ENCODE measurements around the gene TERC.

The TERC gene

GRCh38 chr3:169790219-169790618 is 25.4 kb upstream of the TERC start:
- no peak overlapping the region for H3K27ac ChIP-seq (ENCODE audit: low read length)
- no peaks in the 10 kb centered on the region for H3K9me3 ChIP-seq (ENCODE audit: control insufficient read depth, insufficient read depth, low read length)
- H3K4me3 ChIP-seq (ENCODE audit: low read length): no peak overlapping the region
- peaks cover 7% of the 10 kb centered on the region; the same call in 1 of the 2 replicates for H3K36me3 ChIP-seq (ENCODE audit: control insufficient read depth, insufficient read depth, low read length)
- no peaks in the 10 kb centered on the region for H3K27me3 ChIP-seq (ENCODE audit: control insufficient read depth, insufficient read depth, low read length)
- no peak for DNase-seq (ENCODE audit: low read depth, low spot score)
- no peaks in the 10 kb centered on the region for H3K4me1 ChIP-seq (ENCODE audit: control insufficient read depth, insufficient read depth, low read length)

GRCh38 chr3:169787791-169788190 is 22.9 kb upstream of the TERC start:
- Histone ChIP-seq H3K9me3 (ENCODE audit: control insufficient read depth, insufficient read depth, low read length) (no peaks in the 10 kb centered on the region), H3K4me3 (ENCODE audit: low read length) (no peak overlapping the region), H3K27ac (ENCODE audit: low read length) (no peak overlapping the region), H3K27me3 (ENCODE audit: control insufficient read depth, insufficient read depth, low read length) (no peaks in the 10 kb centered on the region), H3K36me3 (ENCODE audit: control insufficient read depth, insufficient read depth, low read length) (peaks cover 7% of the 10 kb centered on the region; the same call in 1 of the 2 replicates), H3K4me1 (ENCODE audit: control insufficient read depth, insufficient read depth, low read length) (no peaks in the 10 kb centered on the region)
- no peak for DNase-seq (ENCODE audit: low read depth, low spot score)
- WGBS (ENCODE audit: insufficient coverage, insufficient read length): no CpG with 5 or more reads among the region's 1 CpG

GRCh38 chr3:169787120-169787519 is 22.3 kb upstream of the TERC start:
- no CpG with 5 or more reads among the region's 4 CpGs for WGBS (ENCODE audit: insufficient coverage, insufficient read length)
- DNase-seq (ENCODE audit: low read depth, low spot score): no peak
- H3K36me3 ChIP-seq (ENCODE audit: control insufficient read depth, insufficient read depth, low read length): peaks cover 7% of the 10 kb centered on the region; the same call in 1 of the 2 replicates

GRCh38 chr3:169781209-169781855 is 16.5 kb upstream of the TERC start:
- no peaks in the 10 kb centered on the region for H3K27me3 ChIP-seq (ENCODE audit: control insufficient read depth, insufficient read depth, low read length)
- DNase-seq (ENCODE audit: low read depth, low spot score): no peak
- H3K4me1 ChIP-seq (ENCODE audit: control insufficient read depth, insufficient read depth, low read length): no peaks in the 10 kb centered on the region
- peaks cover 7% of the 10 kb centered on the region; the same call in 1 of the 2 replicates for H3K36me3 ChIP-seq (ENCODE audit: control insufficient read depth, insufficient read depth, low read length)
- H3K4me3 ChIP-seq (ENCODE audit: low read length): no peak overlapping the region
- H3K27ac ChIP-seq (ENCODE audit: low read length): no peak overlapping the region
- no peaks in the 10 kb centered on the region for H3K9me3 ChIP-seq (ENCODE audit: control insufficient read depth, insufficient read depth, low read length)
- no CpG with 5 or more reads among the region's 4 CpGs for WGBS (ENCODE audit: insufficient coverage, insufficient read length)

More at GRCh38 chr3:169787120-169787519, 22.3 kb upstream of the TERC start:
- no peaks in the 10 kb centered on the region for H3K27me3 ChIP-seq (ENCODE audit: control insufficient read depth, insufficient read depth, low read length)
- no peaks in the 10 kb centered on the region for H3K4me1 ChIP-seq (ENCODE audit: control insufficient read depth, insufficient read depth, low read length)
- H3K4me3 ChIP-seq (ENCODE audit: low read length): no peak overlapping the region
- no peaks in the 10 kb centered on the region for H3K9me3 ChIP-seq (ENCODE audit: control insufficient read depth, insufficient read depth, low read length)
- no peak overlapping the region for H3K27ac ChIP-seq (ENCODE audit: low read length)

- WGBS (ENCODE audit: insufficient coverage, insufficient read length): no CpG with 5 or more reads among the region's 2 CpGs
- Histone ChIP-seq H3K9me3 (ENCODE audit: control insufficient read depth, insufficient read depth, low read length) (no peaks in the 10 kb centered on the region), H3K4me1 (ENCODE audit: control insufficient read depth, insufficient read depth, low read length) (no peaks in the 10 kb centered on the region), H3K27ac (ENCODE audit: low read length) (no peak overlapping the region), H3K36me3 (ENCODE audit: control insufficient read depth, insufficient read depth, low read length) (peaks cover 7% of the 10 kb centered on the region; the same call in 1 of the 2 replicates), H3K4me3 (ENCODE audit: low read length) (no peak overlapping the region), H3K27me3 (ENCODE audit: control insufficient read depth, insufficient read depth, low read length) (no peaks in the 10 kb centered on the region)
- DNase-seq (ENCODE audit: low read depth, low spot score): no peak
Measured at GRCh38 chr3:169780742-169781141, 15.9 kb upstream of the TERC start.

GRCh38 chr3:169777822-169778221 is 13.0 kb upstream of the TERC start:
- H3K36me3 ChIP-seq (ENCODE audit: control insufficient read depth, insufficient read depth, low read length): peaks cover 5% of the 10 kb centered on the region; the same call in 1 of the 2 replicates
- no peaks in the 10 kb centered on the region for H3K27me3 ChIP-seq (ENCODE audit: control insufficient read depth, insufficient read depth, low read length)
- no peak for DNase-seq (ENCODE audit: low read depth, low spot score)
- no peak overlapping the region for H3K4me3 ChIP-seq (ENCODE audit: low read length)
- no peaks in the 10 kb centered on the region for H3K4me1 ChIP-seq (ENCODE audit: control insufficient read depth, insufficient read depth, low read length)
- no peak overlapping the region for H3K27ac ChIP-seq (ENCODE audit: low read length)
- no peaks in the 10 kb centered on the region for H3K9me3 ChIP-seq (ENCODE audit: control insufficient read depth, insufficient read depth, low read length)
- WGBS (ENCODE audit: insufficient coverage, insufficient read length): no CpG with 5 or more reads among the region's 4 CpGs

- H3K4me1 ChIP-seq (ENCODE audit: control insufficient read depth, insufficient read depth, low read length): no peaks in the 10 kb centered on the region
- H3K27ac ChIP-seq (ENCODE audit: low read length): no peak overlapping the region
- no CpG with 5 or more reads among the region's 5 CpGs for WGBS (ENCODE audit: insufficient coverage, insufficient read length)
- no peaks in the 10 kb centered on the region; the same call in 1 of the 2 replicates for H3K36me3 ChIP-seq (ENCODE audit: control insufficient read depth, insufficient read depth, low read length)
- H3K9me3 ChIP-seq (ENCODE audit: control insufficient read depth, insufficient read depth, low read length): no peaks in the 10 kb centered on the region
- H3K27me3 ChIP-seq (ENCODE audit: control insufficient read depth, insufficient read depth, low read length): no peaks in the 10 kb centered on the region
- H3K4me3 ChIP-seq (ENCODE audit: low read length): no peak overlapping the region; the same call in 1 of the 2 replicates
- no peak for DNase-seq (ENCODE audit: low read depth, low spot score)
Measured at GRCh38 chr3:169774186-169774585, 9.3 kb upstream of the TERC start.

- no peaks in the 10 kb centered on the region for H3K36me3 ChIP-seq (ENCODE audit: control insufficient read depth, insufficient read depth, low read length)
- H3K27ac ChIP-seq (ENCODE audit: low read length): no peak within 1 kb of the TSS
- H3K4me1 ChIP-seq (ENCODE audit: control insufficient read depth, insufficient read depth, low read length): no peaks in the 10 kb centered on the region
- H3K4me3 ChIP-seq (ENCODE audit: low read length): peak within 1 kb of the TSS; percentile 70
- DNase-seq (ENCODE audit: low read depth, low spot score): peak; percentile 84
- no peaks in the 10 kb centered on the region for H3K9me3 ChIP-seq (ENCODE audit: control insufficient read depth, insufficient read depth, low read length)
- no CpG with 5 or more reads among the region's 61 CpGs for WGBS (ENCODE audit: insufficient coverage, insufficient read length)
- H3K27me3 ChIP-seq (ENCODE audit: control insufficient read depth, insufficient read depth, low read length): no peaks in the 10 kb centered on the region
Measured at GRCh38 chr3:169772897-169773816, 8.3 kb upstream of the TERC start, which contains the start of gene MYNN. MYNN (plus strand) TSS chr3:169773396; CDS start chr3:169774296, 900 bp downstream.

GRCh38 chr3:169772305-169772896 is 7.5 kb upstream of the TERC start:
- peak; percentile 39 for DNase-seq (ENCODE audit: low read depth, low spot score)
- no peaks in the 10 kb centered on the region for H3K9me3 ChIP-seq (ENCODE audit: control insufficient read depth, insufficient read depth, low read length)
- no peaks in the 10 kb centered on the region for H3K4me1 ChIP-seq (ENCODE audit: control insufficient read depth, insufficient read depth, low read length)
- no peak overlapping the region for H3K27ac ChIP-seq (ENCODE audit: low read length)
- no CpG with 5 or more reads among the region's 15 CpGs for WGBS (ENCODE audit: insufficient coverage, insufficient read length)
- H3K36me3 ChIP-seq (ENCODE audit: control insufficient read depth, insufficient read depth, low read length): no peaks in the 10 kb centered on the region
- H3K4me3 ChIP-seq (ENCODE audit: low read length): peak overlapping the region; percentile 70
- H3K27me3 ChIP-seq (ENCODE audit: control insufficient read depth, insufficient read depth, low read length): no peaks in the 10 kb centered on the region
